Measurements from ENCODE around the gene SLC39A9. TPM values are rescaled to one million over a fixed set of nuclear protein-coding genes. Genes with fewer than 3 reads are reported as not detected.

SLC39A9 gene
- total RNA-seq, 1 experiment from 2014 or later = 44.1 TPM

DNA sequence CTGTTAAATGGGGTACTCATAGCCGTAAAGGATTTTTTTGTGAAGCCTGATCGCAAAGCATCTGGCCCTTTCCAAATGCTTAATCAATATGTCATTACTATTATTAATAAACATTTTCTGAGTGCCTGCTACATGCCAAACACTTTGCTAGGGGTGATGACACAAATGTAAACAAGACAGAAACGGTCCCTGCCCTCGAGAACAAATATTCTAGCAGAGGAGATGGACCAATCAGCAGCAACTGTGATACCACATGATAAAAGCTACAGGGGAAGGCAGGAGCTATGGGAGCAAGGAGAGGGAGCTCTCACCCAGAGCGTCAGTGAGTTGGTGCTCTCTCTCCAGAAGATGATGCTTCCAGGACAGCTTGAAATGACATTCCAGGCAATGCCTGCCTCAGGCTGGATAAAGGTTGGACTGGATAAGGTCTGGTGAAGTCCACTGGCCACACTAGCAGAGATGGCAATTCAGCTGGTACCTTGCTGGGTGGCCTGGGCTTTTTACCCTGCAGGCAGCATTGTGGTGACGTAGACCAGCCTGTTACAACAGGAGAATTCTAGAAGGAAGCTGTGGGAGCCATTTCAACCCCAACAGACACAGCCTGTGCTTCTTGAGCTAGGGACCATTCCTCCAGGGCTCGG is 41.5 kb upstream of the SLC39A9 start (continued):
- TF ChIP-seq, protein P1, sequence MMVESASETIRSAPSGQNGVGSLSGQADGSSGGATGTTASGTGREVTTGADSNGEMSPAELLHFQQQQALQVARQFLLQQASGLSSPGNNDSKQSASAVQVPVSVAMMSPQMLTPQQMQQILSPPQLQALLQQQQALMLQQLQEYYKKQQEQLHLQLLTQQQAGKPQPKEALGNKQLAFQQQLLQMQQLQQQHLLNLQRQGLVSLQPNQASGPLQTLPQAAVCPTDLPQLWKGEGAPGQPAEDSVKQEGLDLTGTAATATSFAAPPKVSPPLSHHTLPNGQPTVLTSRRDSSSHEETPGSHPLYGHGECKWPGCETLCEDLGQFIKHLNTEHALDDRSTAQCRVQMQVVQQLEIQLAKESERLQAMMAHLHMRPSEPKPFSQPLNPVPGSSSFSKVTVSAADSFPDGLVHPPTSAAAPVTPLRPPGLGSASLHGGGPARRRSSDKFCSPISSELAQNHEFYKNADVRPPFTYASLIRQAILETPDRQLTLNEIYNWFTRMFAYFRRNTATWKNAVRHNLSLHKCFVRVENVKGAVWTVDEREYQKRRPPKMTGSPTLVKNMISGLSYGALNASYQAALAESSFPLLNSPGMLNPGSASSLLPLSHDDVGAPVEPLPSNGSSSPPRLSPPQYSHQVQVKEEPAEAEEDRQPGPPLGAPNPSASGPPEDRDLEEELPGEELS (CRISPR knock-in tag; IDR thresholded peaks at IDR 0.05) = no peak
- no peak for TF ChIP-seq AR (CRISPR knock-in tag; IDR thresholded peaks at IDR 0.05)
- TF ChIP-seq MYBL2 (CRISPR knock-in tag; IDR thresholded peaks at IDR 0.05) = no peak
- TF ChIP-seq MXD4 (CRISPR knock-in tag; IDR thresholded peaks at IDR 0.05; ENCODE audit: borderline replicate concordance) = no peak
- TF ChIP-seq, protein P2, sequence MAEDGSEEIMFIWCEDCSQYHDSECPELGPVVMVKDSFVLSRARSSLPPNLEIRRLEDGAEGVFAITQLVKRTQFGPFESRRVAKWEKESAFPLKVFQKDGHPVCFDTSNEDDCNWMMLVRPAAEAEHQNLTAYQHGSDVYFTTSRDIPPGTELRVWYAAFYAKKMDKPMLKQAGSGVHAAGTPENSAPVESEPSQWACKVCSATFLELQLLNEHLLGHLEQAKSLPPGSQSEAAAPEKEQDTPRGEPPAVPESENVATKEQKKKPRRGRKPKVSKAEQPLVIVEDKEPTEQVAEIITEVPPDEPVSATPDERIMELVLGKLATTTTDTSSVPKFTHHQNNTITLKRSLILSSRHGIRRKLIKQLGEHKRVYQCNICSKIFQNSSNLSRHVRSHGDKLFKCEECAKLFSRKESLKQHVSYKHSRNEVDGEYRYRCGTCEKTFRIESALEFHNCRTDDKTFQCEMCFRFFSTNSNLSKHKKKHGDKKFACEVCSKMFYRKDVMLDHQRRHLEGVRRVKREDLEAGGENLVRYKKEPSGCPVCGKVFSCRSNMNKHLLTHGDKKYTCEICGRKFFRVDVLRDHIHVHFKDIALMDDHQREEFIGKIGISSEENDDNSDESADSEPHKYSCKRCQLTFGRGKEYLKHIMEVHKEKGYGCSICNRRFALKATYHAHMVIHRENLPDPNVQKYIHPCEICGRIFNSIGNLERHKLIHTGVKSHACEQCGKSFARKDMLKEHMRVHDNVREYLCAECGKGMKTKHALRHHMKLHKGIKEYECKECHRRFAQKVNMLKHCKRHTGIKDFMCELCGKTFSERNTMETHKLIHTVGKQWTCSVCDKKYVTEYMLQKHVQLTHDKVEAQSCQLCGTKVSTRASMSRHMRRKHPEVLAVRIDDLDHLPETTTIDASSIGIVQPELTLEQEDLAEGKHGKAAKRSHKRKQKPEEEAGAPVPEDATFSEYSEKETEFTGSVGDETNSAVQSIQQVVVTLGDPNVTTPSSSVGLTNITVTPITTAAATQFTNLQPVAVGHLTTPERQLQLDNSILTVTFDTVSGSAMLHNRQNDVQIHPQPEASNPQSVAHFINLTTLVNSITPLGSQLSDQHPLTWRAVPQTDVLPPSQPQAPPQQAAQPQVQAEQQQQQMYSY (CRISPR knock-in tag; IDR thresholded peaks at IDR 0.05) = no peak
- no peak for TF ChIP-seq GRHL2 (CRISPR knock-in tag; IDR thresholded peaks at IDR 0.05; ENCODE audit: insufficient replicate concordance, severe bottlenecking)

- POLR2A ChIA-PET = no interaction called here
These were observed 40.8 kb upstream of the SLC39A9 start for GRCh38 chr14:69357544-69358200.

More at GRCh38 chr14:69357544-69358200, 40.8 kb upstream of the SLC39A9 start:
- H3K27me3 Mint-ChIP-seq (ENCODE audit: low read depth) = no peaks in the 10 kb centered on the region
- no peak overlapping the region for H3K27ac Mint-ChIP-seq
- H3K4me3 Mint-ChIP-seq = no peak overlapping the region
- no peaks in the 10 kb centered on the region for H3K9me3 Mint-ChIP-seq
- no peaks in the 10 kb centered on the region for H3K36me3 Mint-ChIP-seq
- CTCF ChIA-PET = interaction anchor here (0.6 to 2.4 kb wide), 4 partner anchors 10 to 136 kb away, joined by 3 to 20 read pairs (median 5); partner anchors contain the start of gene GALNT16
- TF ChIP-seq FOXJ3 (CRISPR knock-in tag; IDR thresholded peaks at IDR 0.05; ENCODE audit: borderline replicate concordance) = no peak
- TF ChIP-seq PRRX2 (CRISPR knock-in tag; IDR thresholded peaks at IDR 0.05) = no peak
- TF ChIP-seq, protein P3, sequence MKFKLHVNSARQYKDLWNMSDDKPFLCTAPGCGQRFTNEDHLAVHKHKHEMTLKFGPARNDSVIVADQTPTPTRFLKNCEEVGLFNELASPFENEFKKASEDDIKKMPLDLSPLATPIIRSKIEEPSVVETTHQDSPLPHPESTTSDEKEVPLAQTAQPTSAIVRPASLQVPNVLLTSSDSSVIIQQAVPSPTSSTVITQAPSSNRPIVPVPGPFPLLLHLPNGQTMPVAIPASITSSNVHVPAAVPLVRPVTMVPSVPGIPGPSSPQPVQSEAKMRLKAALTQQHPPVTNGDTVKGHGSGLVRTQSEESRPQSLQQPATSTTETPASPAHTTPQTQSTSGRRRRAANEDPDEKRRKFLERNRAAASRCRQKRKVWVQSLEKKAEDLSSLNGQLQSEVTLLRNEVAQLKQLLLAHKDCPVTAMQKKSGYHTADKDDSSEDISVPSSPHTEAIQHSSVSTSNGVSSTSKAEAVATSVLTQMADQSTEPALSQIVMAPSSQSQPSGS (CRISPR knock-in tag; IDR thresholded peaks at IDR 0.05; ENCODE audit: borderline replicate concordance, low read depth) = no peak
- no peak for TF ChIP-seq NR2C2 (CRISPR knock-in tag; IDR thresholded peaks at IDR 0.05)
- no peak for TF ChIP-seq EMX1 (CRISPR knock-in tag; IDR thresholded peaks at IDR 0.05)
- no peak for TF ChIP-seq ZBTB21 (CRISPR knock-in tag; IDR thresholded peaks at IDR 0.05; ENCODE audit: borderline replicate concordance)
- no peak for TF ChIP-seq CDX4 (CRISPR knock-in tag; IDR thresholded peaks at IDR 0.05; ENCODE audit: borderline replicate concordance)
- no peak for TF ChIP-seq GTF2I (CRISPR knock-in tag; conservative IDR thresholded peaks at IDR 0.05)
- TF ChIP-seq, protein P4, sequence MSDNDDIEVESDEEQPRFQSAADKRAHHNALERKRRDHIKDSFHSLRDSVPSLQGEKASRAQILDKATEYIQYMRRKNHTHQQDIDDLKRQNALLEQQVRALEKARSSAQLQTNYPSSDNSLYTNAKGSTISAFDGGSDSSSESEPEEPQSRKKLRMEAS (CRISPR knock-in tag; IDR thresholded peaks at IDR 0.05) = no peak
- TF ChIP-seq, protein P5, sequence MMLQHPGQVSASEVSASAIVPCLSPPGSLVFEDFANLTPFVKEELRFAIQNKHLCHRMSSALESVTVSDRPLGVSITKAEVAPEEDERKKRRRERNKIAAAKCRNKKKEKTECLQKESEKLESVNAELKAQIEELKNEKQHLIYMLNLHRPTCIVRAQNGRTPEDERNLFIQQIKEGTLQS (CRISPR knock-in tag; conservative IDR thresholded peaks at IDR 0.05) = no peak
- no peak for TF ChIP-seq RORB (CRISPR knock-in tag; IDR thresholded peaks at IDR 0.05)
- no peak for TF ChIP-seq SP1 (CRISPR knock-in tag; conservative IDR thresholded peaks at IDR 0.05)
- ATAC-seq (no peak), DNase-seq (ENCODE audit: low spot score) (no peak)
- H3K4me1 Mint-ChIP-seq = no peaks in the 10 kb centered on the region
